ENCODE results near the gene SPTA1.

DNA sequence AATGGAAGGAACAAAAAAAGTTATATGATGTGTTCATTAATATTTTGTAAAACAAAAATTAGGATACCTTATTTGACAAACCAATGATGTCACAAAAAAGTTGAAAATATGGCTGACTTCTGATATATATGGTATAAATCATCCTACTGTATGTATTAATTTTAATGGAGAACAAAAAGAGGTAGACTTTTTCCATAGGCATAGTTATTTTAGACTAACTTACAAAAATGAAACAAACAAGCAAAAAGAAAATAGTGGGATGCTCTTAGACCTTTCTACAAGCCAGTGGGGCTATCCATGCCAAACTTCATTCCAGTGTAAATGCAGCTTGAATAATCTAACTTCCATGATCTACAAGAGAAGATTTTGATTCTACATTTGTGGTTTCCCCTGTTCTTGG is 522 bp upstream of the SPTA1 start:
- TF ChIP-seq, protein P1, sequence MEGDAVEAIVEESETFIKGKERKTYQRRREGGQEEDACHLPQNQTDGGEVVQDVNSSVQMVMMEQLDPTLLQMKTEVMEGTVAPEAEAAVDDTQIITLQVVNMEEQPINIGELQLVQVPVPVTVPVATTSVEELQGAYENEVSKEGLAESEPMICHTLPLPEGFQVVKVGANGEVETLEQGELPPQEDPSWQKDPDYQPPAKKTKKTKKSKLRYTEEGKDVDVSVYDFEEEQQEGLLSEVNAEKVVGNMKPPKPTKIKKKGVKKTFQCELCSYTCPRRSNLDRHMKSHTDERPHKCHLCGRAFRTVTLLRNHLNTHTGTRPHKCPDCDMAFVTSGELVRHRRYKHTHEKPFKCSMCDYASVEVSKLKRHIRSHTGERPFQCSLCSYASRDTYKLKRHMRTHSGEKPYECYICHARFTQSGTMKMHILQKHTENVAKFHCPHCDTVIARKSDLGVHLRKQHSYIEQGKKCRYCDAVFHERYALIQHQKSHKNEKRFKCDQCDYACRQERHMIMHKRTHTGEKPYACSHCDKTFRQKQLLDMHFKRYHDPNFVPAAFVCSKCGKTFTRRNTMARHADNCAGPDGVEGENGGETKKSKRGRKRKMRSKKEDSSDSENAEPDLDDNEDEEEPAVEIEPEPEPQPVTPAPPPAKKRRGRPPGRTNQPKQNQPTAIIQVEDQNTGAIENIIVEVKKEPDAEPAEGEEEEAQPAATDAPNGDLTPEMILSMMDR (conservative IDR thresholded peaks at IDR 0.05; ENCODE audit: low read length): no peak
- TF ChIP-seq EZH2phosphoT487 (IDR thresholded peaks at IDR 0.05; ENCODE audit: borderline replicate concordance): no peak
